MM.1S (cell line): ENCODE measurements around the gene SORCS2.

Experiments used
- DNase-seq: peaks from one replicate; pipeline ENCODE4 v3.0.0-alpha.2; 2015
- H2AFZ ChIP-seq: fragments of 300-600 bp; sonication (generic); 2 replicates; pipeline ENCODE4 v1.6.0; 2016; ENCODE audit warnings: antibody characterized with exemption, low read length
- H3F3A ChIP-seq: fragments of 300-600 bp; sonication (generic); 2 replicates; pipeline ENCODE4 v1.6.1; 2016; ENCODE audit warnings: mild to moderate bottlenecking, antibody characterized with exemption, low read length, moderate library complexity, mixed read lengths; ENCODE audit not compliant: insufficient read depth
- H3K27ac ChIP-seq: fragments of 300-600 bp; sonication (generic); 2 replicates; pipeline ENCODE4 v1.5.1; 2016; ENCODE audit warnings: mild to moderate bottlenecking, low read length
- H3K27me3 ChIP-seq: fragments of 300-600 bp; sonication (generic); replicated peaks from 2 replicates; pipeline ENCODE4 v1.6.0; 2016; ENCODE audit warnings: low read length; ENCODE audit not compliant: insufficient read depth
- H3K36me3 ChIP-seq: fragments of 300-600 bp; sonication (generic); replicated peaks from 2 replicates; pipeline ENCODE4 v1.6.1; 2016; ENCODE audit warnings: mild to moderate bottlenecking, low read length, mixed read lengths; ENCODE audit not compliant: insufficient read depth
- H3K4me1 ChIP-seq: fragments of 300-600 bp; sonication (generic); 2 replicates; pipeline ENCODE4 v1.6.1; 2016; ENCODE audit warnings: low read length, mixed read lengths
- H3K4me2 ChIP-seq: fragments of 300-600 bp; sonication (generic); 2 replicates; pipeline ENCODE4 v1.6.0; 2016; ENCODE audit warnings: low read depth, low read length
- H3K4me3 ChIP-seq: fragments of 300-600 bp; sonication (generic); 2 replicates; pipeline ENCODE4 v1.5.1; 2016; ENCODE audit warnings: low read length, mixed read lengths
- H3K79me2 ChIP-seq: fragments of 300-600 bp; sonication (generic); 2 replicates; pipeline ENCODE4 v1.6.1; 2016; ENCODE audit warnings: mixed run types, low read length, mixed read lengths
- H3K9ac ChIP-seq: fragments of 300-600 bp; sonication (generic); 2 replicates; pipeline ENCODE4 v1.6.1; 2016; ENCODE audit warnings: low read length, mixed read lengths
- H3K9me2 ChIP-seq: fragments of 300-600 bp; sonication (generic); replicated peaks from 2 replicates; pipeline ENCODE4 v1.6.1; 2016; ENCODE audit warnings: mild to moderate bottlenecking, low read length, mixed read lengths; ENCODE audit not compliant: insufficient read depth
- H3K9me3 ChIP-seq: fragments of 300-600 bp; sonication (generic); replicated peaks from 2 replicates; pipeline ENCODE4 v1.6.1; 2016; ENCODE audit warnings: mild to moderate bottlenecking, low read length, mixed read lengths; ENCODE audit not compliant: insufficient read depth
- H4K20me1 ChIP-seq: fragments of 300-600 bp; sonication (generic); 2 replicates; pipeline ENCODE4 v1.6.1; 2016; ENCODE audit warnings: mild to moderate bottlenecking, low read length, moderate library complexity, mixed read lengths; ENCODE audit not compliant: insufficient read depth
- CTCF ChIP-seq: fragments of 300-600 bp; sonication (generic); IDR thresholded peaks from 2 replicates; pipeline ENCODE4 v1.5.1; 2016; ENCODE audit warnings: antibody characterized with exemption, low read length, mixed read lengths
- EZH2 ChIP-seq: fragments of 300-600 bp; sonication (generic); optimal IDR thresholded peaks from 2 replicates; pipeline ENCODE3; 2017; ENCODE audit warnings: low read depth, mild to moderate bottlenecking, antibody characterized with exemption, low read length, mixed read lengths
- EZH2phosphoT487 ChIP-seq: fragments of 300-600 bp; sonication (generic); IDR thresholded peaks from 2 replicates; pipeline ENCODE4 v1.6.1; 2018; ENCODE audit warnings: antibody characterized with exemption, low read length

SORCS2 gene

DNA sequence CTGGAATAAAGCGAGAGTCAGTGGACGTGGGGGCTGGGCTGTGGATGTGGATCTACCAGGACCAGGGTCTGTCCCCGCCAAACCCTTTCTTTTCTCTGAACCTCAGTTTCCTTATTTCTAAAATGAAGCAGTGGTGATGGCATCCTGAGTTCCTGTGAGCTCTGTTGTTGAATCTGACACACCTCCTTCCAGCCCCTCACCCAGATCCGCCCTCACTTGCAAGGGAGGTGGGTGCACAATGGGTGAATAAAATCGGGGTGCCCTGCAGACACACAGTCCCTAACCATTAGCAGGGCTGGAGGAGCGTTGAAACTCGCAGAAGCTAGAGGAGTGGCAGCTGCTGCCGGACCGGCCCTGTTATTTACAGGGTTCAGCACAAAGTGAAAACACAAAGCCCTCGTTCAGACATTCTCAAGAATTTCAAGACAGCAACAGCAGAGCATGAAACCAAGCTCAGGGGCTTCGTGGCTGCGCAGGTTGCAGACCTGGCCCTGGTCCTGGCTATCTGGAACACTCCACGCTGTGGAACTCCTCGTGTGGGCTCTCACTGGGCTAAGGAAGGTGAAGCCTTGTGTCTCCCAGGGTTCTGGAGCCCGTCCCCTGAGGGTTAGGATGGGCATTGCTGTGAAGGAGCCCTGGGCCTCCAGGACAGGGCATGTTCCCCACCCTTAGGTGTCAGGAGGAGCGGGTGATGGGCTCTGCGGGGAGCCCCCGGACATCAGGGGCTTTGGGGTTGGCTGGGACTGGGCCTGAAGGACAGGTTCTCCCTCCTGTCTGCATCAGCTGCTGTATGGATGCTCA lies 199.5 kb downstream of the SORCS2 start:
- Histone ChIP-seq H2AFZ (no peak overlapping the region), H3K9me2 (no peaks in the 10 kb centered on the region)

DNA sequence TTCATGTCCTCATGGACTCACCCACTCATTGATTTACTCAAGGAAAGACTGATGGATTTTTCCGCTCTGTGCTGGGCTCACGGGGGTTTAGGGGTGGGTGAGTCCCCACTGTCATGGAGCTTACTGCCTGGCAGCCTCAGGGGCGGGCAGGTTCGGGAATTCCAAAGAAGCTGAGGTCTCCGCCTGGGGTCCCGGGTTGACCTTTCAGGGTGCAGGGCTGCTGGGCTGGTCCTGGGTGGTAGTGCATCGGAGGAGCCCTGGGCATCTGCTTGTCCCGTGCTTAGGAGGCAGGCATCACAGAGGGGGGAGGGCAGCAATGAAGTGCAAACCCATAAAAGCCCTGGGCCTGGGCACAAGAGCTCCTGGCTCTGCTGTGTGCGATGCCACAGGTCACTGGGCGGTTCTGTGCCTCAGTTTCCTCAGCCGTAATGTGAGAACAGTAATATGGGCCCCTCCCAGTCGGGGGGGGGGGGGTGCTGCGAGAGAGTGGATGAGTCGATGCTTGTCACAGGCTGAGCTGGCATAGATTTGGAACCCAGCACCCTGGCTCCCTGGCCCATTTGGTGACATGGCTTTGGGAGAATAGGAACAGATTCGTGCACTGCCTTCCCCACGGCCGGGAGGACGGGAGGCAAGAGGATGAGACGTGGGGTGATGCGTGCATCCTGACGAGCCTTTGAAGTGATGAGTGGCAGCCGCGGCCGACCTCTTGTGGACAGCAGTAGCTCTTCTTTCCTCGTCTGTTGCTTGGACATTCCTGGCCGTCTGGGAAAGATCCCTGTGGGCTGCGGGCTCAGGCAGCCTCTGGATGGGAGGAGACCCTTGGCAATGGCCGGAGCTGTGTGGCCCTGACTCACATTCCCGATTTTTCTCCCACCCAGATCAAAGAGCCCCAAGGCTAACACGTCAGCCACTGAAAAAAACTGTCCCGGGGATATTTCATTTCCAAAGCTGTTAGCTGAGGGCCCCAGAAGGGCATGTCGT lies 200.4 kb downstream of the SORCS2 start:
- Histone ChIP-seq H3K9me3 (no peaks in the 10 kb centered on the region), H3K27me3 (peaks cover 98% of the 10 kb centered on the region), H3K4me3 (no peak overlapping the region), H3K4me1 (no peaks in the 10 kb centered on the region), H3K27ac (no peak overlapping the region), H4K20me1 (no peaks in the 10 kb centered on the region), H3K79me2 (no peaks in the 10 kb centered on the region), H3K4me2 (no peak overlapping the region), H3K36me3 (no peaks in the 10 kb centered on the region), H3K9ac (no peak overlapping the region), H2AFZ (no peak overlapping the region), H3F3A (no peaks in the 10 kb centered on the region), H3K9me2 (no peaks in the 10 kb centered on the region)
- no peak for DNase-seq
- TF ChIP-seq EZH2phosphoT487 = no peak
- TF ChIP-seq CTCF = no peak
- TF ChIP-seq EZH2 = no peak

More for the DNA sequence above, 199.5 kb downstream of the SORCS2 start:
- no peaks in the 10 kb centered on the region for H3F3A ChIP-seq
- H3K9me3 ChIP-seq = no peaks in the 10 kb centered on the region
- H3K4me1 ChIP-seq = no peaks in the 10 kb centered on the region
- H3K36me3 ChIP-seq = no peaks in the 10 kb centered on the region
- H3K9ac ChIP-seq = no peak overlapping the region
- H3K4me3 ChIP-seq = no peak overlapping the region
- TF ChIP-seq EZH2phosphoT487 (no peak), CTCF (no peak), EZH2 (no peak)
- peaks cover 89% of the 10 kb centered on the region for H3K27me3 ChIP-seq
- H3K27ac ChIP-seq = no peak overlapping the region
- H3K4me2 ChIP-seq = no peak overlapping the region
- DNase-seq = no peak
- H3K79me2 ChIP-seq = no peaks in the 10 kb centered on the region
- H4K20me1 ChIP-seq = no peaks in the 10 kb centered on the region

GRCh38 chr4:7393601-7394575 lies 201.6 kb downstream of the SORCS2 start:
- Histone ChIP-seq H3K9me2 (no peaks in the 10 kb centered on the region), H3K79me2 (no peaks in the 10 kb centered on the region), H3K27ac (no peak overlapping the region), H3K4me1 (no peaks in the 10 kb centered on the region), H3K9me3 (no peaks in the 10 kb centered on the region), H4K20me1 (no peaks in the 10 kb centered on the region), H3K4me2 (no peak overlapping the region), H2AFZ (no peak overlapping the region), H3K9ac (no peak overlapping the region), H3K4me3 (no peak overlapping the region), H3K27me3 (peaks cover 99% of the 10 kb centered on the region), H3K36me3 (no peaks in the 10 kb centered on the region), H3F3A (no peaks in the 10 kb centered on the region)
- DNase-seq = no peak
- no peak for TF ChIP-seq EZH2phosphoT487
- no peak for TF ChIP-seq EZH2
- TF ChIP-seq CTCF = no peak
